Fibroblast of lung (primary cell): ENCODE measurements around the gene TMEM221.

ENCODE experiments used
- EZH2 ChIP-seq: IDR thresholded peaks from 2 replicates; pipeline ENCODE4 v1.5.1; 2012; ENCODE audit warnings: low read length, control low read depth, mild to moderate bottlenecking; ENCODE audit errors: missing control alignments
- TF ChIP-seq, protein P1 (sequence below), 2 donors: IDR thresholded peaks in 1 of 2; conservative IDR thresholded peaks in 1 of 2; 1 replicate in 1 of 2; 2 replicates in 1 of 2; pipeline ENCODE4 v1.5.1; 2011 to 2012; ENCODE audit warnings: low read length in 2 of 2, control low read depth in 1 of 2, inconsistent platforms in 1 of 2, low read depth in 1 of 2, mild to moderate bottlenecking in 1 of 2

DNA sequence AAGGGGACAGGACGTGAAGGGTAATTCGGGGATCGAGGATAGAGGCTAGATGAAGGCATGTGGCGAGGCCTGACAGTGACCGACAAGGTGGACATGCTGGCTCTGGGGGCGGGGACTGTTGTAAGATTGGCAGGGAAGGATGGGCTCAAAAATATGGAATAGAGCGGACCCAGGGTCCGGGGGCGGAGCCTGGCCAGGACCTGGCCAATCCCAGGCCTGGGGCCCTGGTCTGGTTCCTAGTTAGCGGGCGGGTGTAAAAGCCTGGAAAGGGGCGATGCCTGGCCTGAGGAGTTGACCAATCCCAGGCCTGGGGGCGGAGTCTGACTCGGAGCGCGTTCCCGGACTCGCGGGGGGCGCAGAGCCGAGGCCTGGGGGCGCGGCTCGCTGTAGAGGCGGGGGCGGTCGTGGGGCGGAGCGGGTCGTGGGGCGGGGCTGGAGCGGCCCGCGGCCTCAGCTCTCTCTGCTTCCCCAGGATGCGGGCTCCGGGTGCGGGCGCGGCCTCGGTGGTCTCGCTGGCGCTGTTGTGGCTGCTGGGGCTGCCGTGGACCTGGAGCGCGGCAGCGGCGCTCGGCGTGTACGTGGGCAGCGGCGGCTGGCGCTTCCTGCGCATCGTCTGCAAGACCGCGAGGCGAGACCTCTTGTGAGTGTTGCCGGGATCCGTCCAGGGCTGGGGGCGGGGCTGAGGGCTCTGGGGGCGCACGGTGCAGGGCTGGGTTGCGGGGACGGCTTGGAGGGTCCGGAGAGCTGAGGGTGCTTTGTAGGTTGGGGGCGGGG is 21.8 kb upstream of the TMEM221 start, which contains the start of gene SLC27A1:
- TF ChIP-seq, protein P1, sequence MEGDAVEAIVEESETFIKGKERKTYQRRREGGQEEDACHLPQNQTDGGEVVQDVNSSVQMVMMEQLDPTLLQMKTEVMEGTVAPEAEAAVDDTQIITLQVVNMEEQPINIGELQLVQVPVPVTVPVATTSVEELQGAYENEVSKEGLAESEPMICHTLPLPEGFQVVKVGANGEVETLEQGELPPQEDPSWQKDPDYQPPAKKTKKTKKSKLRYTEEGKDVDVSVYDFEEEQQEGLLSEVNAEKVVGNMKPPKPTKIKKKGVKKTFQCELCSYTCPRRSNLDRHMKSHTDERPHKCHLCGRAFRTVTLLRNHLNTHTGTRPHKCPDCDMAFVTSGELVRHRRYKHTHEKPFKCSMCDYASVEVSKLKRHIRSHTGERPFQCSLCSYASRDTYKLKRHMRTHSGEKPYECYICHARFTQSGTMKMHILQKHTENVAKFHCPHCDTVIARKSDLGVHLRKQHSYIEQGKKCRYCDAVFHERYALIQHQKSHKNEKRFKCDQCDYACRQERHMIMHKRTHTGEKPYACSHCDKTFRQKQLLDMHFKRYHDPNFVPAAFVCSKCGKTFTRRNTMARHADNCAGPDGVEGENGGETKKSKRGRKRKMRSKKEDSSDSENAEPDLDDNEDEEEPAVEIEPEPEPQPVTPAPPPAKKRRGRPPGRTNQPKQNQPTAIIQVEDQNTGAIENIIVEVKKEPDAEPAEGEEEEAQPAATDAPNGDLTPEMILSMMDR (conservative IDR thresholded peaks at IDR 0.05 in 1 of 2, IDR thresholded peaks at IDR 0.05 in 1 of 2; ENCODE audit: low read depth in 1 of 2, low read length in 2 of 2) = no peak
- no peak for TF ChIP-seq EZH2
